WTC11 (cell line): ENCODE measurements around the gene SLC2A11. TPM values are rescaled to one million over a fixed set of nuclear protein-coding genes. Genes with fewer than 3 reads are reported as not detected.

Experiments
- ATAC-seq: fragments of 200-7000 bp; cut with Tn5 transposase; 2 replicates; pipeline ENCODE4 v1.10.0; 2021; ENCODE audit warnings: mild to moderate bottlenecking, moderate library complexity
- CTCF ChIA-PET: fragments of 300-600 bp; sonication (Branson Sonifier 250); formaldehyde crosslinking; loops from one replicate; lab custom pipeline; 2021; ENCODE audit warnings: antibody characterized with exemption; lab: Charles Lee
- POLR2A ChIA-PET: fragments of 350-600 bp; sonication (Branson Sonifier 250); formaldehyde crosslinking; loops from one replicate; lab custom pipeline; 2021; ENCODE audit warnings: antibody characterized with exemption; lab: Charles Lee
- DNase-seq: peaks from one replicate; pipeline ENCODE4 v3.0.0; 2021; ENCODE audit warnings: low spot score
- H3K27ac Mint-ChIP-seq: 2 replicates; pipeline ENCODE4 v1.8.0; 2021; ENCODE audit warnings: mixed read lengths
- H3K27me3 Mint-ChIP-seq: 2 replicates; pipeline ENCODE4 v1.8.0; 2021; ENCODE audit warnings: low read depth, mild to moderate bottlenecking, moderate library complexity, mixed read lengths
- H3K36me3 Mint-ChIP-seq: 2 replicates; pipeline ENCODE4 v1.8.0; 2021; ENCODE audit warnings: mixed read lengths
- H3K4me1 Mint-ChIP-seq: 2 replicates; pipeline ENCODE4 v1.8.0; 2022; ENCODE audit warnings: mixed read lengths
- H3K4me3 Mint-ChIP-seq: 2 replicates; pipeline ENCODE4 v1.8.0; 2021; ENCODE audit warnings: mild to moderate bottlenecking, moderate library complexity, mixed read lengths
- H3K9me3 Mint-ChIP-seq: 2 replicates; pipeline ENCODE4 v1.8.0; 2021; ENCODE audit warnings: mixed read lengths
- HMGA2 ChIP-seq: fragments of 250-450 bp; sonication (Bioruptor Pico); IDR thresholded peaks from 2 replicates; pipeline ENCODE4 v1.4.0; 2021; ENCODE audit warnings: mild to moderate bottlenecking, moderate library complexity
- NR2C2 ChIP-seq: sonication (generic); formaldehyde crosslinking; IDR thresholded peaks from 2 replicates; pipeline ENCODE4 v1.8.0; 2022; ENCODE audit warnings: mild to moderate bottlenecking, missing genetic modification reagents
- TCF7 ChIP-seq: sonication (generic); formaldehyde crosslinking; IDR thresholded peaks from 2 replicates; pipeline ENCODE4 v1.8.0; 2022; ENCODE audit warnings: mild to moderate bottlenecking, low read depth, missing genetic modification reagents, moderate library complexity
- TP53 ChIP-seq: sonication (generic); formaldehyde crosslinking; IDR thresholded peaks from 2 replicates; pipeline ENCODE4 v1.8.1; 2023; ENCODE audit warnings: mild to moderate bottlenecking, missing genetic modification reagents
- ZBTB21 ChIP-seq: sonication (generic); formaldehyde crosslinking; IDR thresholded peaks from 2 replicates; pipeline ENCODE4 v1.8.1; 2023; ENCODE audit warnings: mild to moderate bottlenecking, missing genetic modification reagents, borderline replicate concordance
- ZNF121 ChIP-seq: sonication (generic); formaldehyde crosslinking; IDR thresholded peaks from 2 replicates; pipeline ENCODE4 v1.8.0; 2023; ENCODE audit warnings: missing genetic modification reagents
- total RNA-seq: library from RNA; stranded (reverse); gene quantifications from 3 replicates; pipeline ENCODE4 v1.2.3, GENCODE V29; 2021
- TF ChIP-seq, protein P1 (sequence below): sonication (generic); formaldehyde crosslinking; IDR thresholded peaks from 2 replicates; pipeline ENCODE4 v1.8.0; 2022; ENCODE audit warnings: missing genetic modification reagents
- TF ChIP-seq, protein P2 (sequence below): sonication (generic); formaldehyde crosslinking; IDR thresholded peaks from 2 replicates; pipeline ENCODE4 v1.8.1; 2022; ENCODE audit warnings: low read depth, mild to moderate bottlenecking, moderate library complexity, missing genetic modification reagents, borderline replicate concordance
- TF ChIP-seq, protein P3 (sequence below): fragments of 250-450 bp; sonication (Bioruptor Pico); IDR thresholded peaks from 2 replicates; pipeline ENCODE4 v1.9.0; 2021; ENCODE audit warnings: mild to moderate bottlenecking
- TF ChIP-seq, protein P4 (sequence below): sonication (generic); formaldehyde crosslinking; IDR thresholded peaks from 2 replicates; pipeline ENCODE4 v1.8.1; 2023; ENCODE audit warnings: mild to moderate bottlenecking, missing genetic modification reagents, moderate library complexity

Gene SLC2A11
- total RNA-seq, 1 experiment from 2014 or later: 19.9 TPM

DNA sequence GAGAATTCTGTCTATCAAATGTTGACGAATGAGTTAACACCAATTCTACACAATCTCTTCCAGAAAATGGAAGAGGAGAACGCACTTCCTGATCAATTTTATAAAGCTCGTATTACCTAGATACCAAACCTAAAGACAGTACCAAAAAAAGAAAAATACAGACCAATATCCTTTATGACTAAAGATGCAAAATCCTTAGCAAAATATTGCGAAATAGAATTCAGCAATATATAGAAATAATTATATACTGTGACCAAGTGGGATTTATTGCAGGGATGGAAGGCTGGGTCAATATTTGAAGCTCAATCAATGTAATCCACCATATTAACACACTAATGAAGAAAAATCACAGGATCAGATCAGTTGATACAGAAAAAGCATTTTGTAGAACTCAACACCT is 45.3 kb upstream of the SLC2A11 start:
- Mint-ChIP-seq H3K4me3 (no peak overlapping the region), H3K4me1 (no peaks in the 10 kb centered on the region), H3K27me3 (no peaks in the 10 kb centered on the region), H3K9me3 (no peaks in the 10 kb centered on the region), H3K27ac (no peak overlapping the region), H3K36me3 (peaks cover 56% of the 10 kb centered on the region)
- CTCF ChIA-PET: interaction anchor here (0.6 to 2.3 kb wide), 4 partner anchors 13 to 81 kb away, joined by 3 to 9 read pairs (median 4); no protein-coding TSS in a partner anchor
- DNase-seq: no peak
- TF ChIP-seq TCF7 (CRISPR knock-in tag): no peak
- TF ChIP-seq, protein P1, sequence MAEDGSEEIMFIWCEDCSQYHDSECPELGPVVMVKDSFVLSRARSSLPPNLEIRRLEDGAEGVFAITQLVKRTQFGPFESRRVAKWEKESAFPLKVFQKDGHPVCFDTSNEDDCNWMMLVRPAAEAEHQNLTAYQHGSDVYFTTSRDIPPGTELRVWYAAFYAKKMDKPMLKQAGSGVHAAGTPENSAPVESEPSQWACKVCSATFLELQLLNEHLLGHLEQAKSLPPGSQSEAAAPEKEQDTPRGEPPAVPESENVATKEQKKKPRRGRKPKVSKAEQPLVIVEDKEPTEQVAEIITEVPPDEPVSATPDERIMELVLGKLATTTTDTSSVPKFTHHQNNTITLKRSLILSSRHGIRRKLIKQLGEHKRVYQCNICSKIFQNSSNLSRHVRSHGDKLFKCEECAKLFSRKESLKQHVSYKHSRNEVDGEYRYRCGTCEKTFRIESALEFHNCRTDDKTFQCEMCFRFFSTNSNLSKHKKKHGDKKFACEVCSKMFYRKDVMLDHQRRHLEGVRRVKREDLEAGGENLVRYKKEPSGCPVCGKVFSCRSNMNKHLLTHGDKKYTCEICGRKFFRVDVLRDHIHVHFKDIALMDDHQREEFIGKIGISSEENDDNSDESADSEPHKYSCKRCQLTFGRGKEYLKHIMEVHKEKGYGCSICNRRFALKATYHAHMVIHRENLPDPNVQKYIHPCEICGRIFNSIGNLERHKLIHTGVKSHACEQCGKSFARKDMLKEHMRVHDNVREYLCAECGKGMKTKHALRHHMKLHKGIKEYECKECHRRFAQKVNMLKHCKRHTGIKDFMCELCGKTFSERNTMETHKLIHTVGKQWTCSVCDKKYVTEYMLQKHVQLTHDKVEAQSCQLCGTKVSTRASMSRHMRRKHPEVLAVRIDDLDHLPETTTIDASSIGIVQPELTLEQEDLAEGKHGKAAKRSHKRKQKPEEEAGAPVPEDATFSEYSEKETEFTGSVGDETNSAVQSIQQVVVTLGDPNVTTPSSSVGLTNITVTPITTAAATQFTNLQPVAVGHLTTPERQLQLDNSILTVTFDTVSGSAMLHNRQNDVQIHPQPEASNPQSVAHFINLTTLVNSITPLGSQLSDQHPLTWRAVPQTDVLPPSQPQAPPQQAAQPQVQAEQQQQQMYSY (CRISPR knock-in tag): no peak
- POLR2A ChIA-PET: interaction anchor here (1.1 kb wide), 1 partner anchor 13 kb away, joined by 3 read pairs; no protein-coding TSS in a partner anchor
- no peak for ATAC-seq

DNA sequence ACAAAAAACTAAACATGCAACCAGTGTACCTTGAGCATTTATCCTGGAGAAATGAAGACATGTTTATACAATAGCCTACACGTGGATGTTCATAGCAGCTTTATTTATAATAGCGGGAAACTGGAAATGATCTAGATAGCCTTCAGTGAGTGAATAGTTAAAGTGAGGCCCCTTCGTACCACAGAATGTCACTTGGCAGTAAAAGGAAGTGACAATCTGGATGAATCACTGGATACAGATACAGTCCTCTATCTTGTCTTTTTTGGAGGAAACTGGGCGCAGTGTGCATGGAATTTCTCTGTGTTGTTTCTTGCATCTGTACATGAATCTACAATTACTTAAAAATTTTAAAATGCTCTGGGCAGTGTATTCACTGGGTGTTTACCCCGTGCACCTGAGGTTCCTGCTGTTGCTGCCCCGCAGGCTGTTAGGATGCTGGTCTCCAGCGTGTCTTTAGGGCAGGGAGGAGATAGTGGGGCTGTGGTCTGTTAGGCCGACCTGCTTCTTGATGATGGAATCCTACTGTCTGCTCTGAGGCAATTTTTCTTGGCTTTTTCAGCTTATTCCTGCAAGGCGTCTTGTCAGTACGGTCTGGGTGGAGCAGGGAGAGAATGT is 42.0 kb upstream of the SLC2A11 start:
- no peaks in the 10 kb centered on the region for H3K27me3 Mint-ChIP-seq

DNA sequence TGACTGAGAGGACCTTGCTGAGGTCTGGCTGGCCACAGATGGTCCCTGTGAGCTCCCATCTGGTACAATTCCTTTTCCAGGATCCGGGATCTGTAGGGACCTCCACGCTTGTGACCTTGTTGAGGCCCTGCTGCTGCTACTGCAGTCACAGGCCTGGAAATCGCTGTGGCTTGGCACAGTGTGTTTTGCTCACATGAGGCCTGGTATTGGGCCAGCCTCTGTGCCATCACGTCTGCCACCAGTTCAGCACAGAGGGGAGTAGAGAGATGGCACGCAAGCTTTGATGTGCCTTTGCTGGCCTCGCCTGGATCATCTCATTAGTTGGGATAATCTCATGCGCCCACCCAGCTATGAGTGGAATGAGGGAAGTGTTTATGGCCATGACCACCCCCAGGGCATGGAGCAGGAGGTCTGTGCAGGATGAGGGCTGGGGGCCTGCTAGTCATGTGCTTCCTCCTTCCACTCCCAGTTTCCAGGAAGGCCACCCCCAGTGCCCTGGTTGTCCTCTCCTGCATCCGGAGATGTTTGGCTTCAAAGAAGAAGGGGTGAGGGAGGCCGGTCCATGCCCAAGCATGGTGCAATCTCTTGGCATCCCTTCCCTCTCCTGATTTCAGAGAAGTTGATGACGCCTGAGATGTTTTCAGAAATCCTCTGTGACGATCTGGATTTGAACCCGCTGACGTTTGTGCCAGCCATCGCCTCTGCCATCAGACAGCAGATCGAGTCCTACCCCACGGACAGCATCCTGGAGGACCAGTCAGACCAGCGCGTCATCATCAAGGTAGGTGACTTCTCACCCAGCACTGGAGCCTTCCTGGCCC is 41.3 kb upstream of the SLC2A11 start:
- TF ChIP-seq, protein P2, sequence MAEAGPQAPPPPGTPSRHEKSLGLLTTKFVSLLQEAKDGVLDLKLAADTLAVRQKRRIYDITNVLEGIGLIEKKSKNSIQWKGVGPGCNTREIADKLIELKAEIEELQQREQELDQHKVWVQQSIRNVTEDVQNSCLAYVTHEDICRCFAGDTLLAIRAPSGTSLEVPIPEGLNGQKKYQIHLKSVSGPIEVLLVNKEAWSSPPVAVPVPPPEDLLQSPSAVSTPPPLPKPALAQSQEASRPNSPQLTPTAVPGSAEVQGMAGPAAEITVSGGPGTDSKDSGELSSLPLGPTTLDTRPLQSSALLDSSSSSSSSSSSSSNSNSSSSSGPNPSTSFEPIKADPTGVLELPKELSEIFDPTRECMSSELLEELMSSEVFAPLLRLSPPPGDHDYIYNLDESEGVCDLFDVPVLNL (CRISPR knock-in tag): no peak
- no peak for TF ChIP-seq TP53
- no peak for TF ChIP-seq ZNF121 (CRISPR knock-in tag)
- TF ChIP-seq HMGA2 (CRISPR knock-in tag): no peak
- no peak for TF ChIP-seq NR2C2 (CRISPR knock-in tag)
- TF ChIP-seq ZBTB21: no peak
- TF ChIP-seq, protein P3, sequence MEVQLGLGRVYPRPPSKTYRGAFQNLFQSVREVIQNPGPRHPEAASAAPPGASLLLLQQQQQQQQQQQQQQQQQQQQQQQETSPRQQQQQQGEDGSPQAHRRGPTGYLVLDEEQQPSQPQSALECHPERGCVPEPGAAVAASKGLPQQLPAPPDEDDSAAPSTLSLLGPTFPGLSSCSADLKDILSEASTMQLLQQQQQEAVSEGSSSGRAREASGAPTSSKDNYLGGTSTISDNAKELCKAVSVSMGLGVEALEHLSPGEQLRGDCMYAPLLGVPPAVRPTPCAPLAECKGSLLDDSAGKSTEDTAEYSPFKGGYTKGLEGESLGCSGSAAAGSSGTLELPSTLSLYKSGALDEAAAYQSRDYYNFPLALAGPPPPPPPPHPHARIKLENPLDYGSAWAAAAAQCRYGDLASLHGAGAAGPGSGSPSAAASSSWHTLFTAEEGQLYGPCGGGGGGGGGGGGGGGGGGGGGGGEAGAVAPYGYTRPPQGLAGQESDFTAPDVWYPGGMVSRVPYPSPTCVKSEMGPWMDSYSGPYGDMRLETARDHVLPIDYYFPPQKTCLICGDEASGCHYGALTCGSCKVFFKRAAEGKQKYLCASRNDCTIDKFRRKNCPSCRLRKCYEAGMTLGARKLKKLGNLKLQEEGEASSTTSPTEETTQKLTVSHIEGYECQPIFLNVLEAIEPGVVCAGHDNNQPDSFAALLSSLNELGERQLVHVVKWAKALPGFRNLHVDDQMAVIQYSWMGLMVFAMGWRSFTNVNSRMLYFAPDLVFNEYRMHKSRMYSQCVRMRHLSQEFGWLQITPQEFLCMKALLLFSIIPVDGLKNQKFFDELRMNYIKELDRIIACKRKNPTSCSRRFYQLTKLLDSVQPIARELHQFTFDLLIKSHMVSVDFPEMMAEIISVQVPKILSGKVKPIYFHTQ (CRISPR knock-in tag): no peak
- TF ChIP-seq, protein P4, sequence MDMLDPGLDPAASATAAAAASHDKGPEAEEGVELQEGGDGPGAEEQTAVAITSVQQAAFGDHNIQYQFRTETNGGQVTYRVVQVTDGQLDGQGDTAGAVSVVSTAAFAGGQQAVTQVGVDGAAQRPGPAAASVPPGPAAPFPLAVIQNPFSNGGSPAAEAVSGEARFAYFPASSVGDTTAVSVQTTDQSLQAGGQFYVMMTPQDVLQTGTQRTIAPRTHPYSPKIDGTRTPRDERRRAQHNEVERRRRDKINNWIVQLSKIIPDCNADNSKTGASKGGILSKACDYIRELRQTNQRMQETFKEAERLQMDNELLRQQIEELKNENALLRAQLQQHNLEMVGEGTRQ (CRISPR knock-in tag): no peak
- Mint-ChIP-seq H3K27me3 (no peaks in the 10 kb centered on the region), H3K27ac (no peak overlapping the region; the same call in 1 of the 2 replicates), H3K4me3 (no peak overlapping the region), H3K36me3 (peaks cover 77% of the 10 kb centered on the region), H3K4me1 (0 out of 2 replicates have a peak, but pooled peaks cover 4% of the 10 kb centered on the region), H3K9me3 (no peaks in the 10 kb centered on the region)
- DNase-seq (no peak), ATAC-seq (no peak)
- CTCF ChIA-PET: interaction anchor here (0.9 kb wide), 1 partner anchor 33 kb away, joined by 3 read pairs; no protein-coding TSS in a partner anchor
- POLR2A ChIA-PET: no interaction called here

More for the DNA sequence above, 42.0 kb upstream of the SLC2A11 start:
- H3K4me1 Mint-ChIP-seq: 0 out of 2 replicates have a peak, but pooled peaks cover 3% of the 10 kb centered on the region
- H3K36me3 Mint-ChIP-seq: peaks cover 77% of the 10 kb centered on the region
- DNase-seq (no peak), ATAC-seq (no peak)
- POLR2A ChIA-PET: no interaction called here
- no peak overlapping the region for H3K4me3 Mint-ChIP-seq
- H3K9me3 Mint-ChIP-seq: no peaks in the 10 kb centered on the region
- no peak overlapping the region; the same call in 1 of the 2 replicates for H3K27ac Mint-ChIP-seq
- CTCF ChIA-PET: interaction anchor here (0.9 to 1.9 kb wide), 3 partner anchors 34 to 47 kb away, joined by 3 to 8 read pairs (median 3); no protein-coding TSS in a partner anchor
- TF ChIP-seq, protein P3 (CRISPR knock-in tag): no peak
